ENCODE measurements around the gene PIGO.

DNA sequence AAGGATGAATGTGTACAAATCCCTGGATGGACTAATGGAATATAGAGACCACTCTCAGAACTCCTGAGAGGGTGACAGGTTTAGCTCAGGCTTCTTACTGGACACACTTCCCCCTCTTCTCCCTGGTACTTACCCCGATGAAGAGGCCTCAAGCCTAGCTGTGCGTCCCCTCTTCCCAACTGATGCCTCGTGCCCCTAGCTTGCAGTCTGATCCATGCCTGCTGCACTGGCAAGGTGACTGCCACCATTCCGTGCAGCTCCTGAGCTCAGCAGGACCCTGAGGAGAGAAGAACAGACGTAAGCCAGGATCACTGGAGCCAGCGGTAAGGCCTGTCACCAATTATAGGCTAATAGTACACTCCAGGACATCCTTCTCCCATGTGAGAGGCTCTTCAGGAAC lies 12.1 kb upstream of the PIGO start:
- TF ChIP-seq POLR2AphosphoS5 (IDR thresholded peaks at IDR 0.05; ENCODE audit: low read depth), result no peak
- TF ChIP-seq, protein P1, sequence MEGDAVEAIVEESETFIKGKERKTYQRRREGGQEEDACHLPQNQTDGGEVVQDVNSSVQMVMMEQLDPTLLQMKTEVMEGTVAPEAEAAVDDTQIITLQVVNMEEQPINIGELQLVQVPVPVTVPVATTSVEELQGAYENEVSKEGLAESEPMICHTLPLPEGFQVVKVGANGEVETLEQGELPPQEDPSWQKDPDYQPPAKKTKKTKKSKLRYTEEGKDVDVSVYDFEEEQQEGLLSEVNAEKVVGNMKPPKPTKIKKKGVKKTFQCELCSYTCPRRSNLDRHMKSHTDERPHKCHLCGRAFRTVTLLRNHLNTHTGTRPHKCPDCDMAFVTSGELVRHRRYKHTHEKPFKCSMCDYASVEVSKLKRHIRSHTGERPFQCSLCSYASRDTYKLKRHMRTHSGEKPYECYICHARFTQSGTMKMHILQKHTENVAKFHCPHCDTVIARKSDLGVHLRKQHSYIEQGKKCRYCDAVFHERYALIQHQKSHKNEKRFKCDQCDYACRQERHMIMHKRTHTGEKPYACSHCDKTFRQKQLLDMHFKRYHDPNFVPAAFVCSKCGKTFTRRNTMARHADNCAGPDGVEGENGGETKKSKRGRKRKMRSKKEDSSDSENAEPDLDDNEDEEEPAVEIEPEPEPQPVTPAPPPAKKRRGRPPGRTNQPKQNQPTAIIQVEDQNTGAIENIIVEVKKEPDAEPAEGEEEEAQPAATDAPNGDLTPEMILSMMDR (conservative IDR thresholded peaks at IDR 0.05; ENCODE audit: low read depth in 2 of 2), result no peak
- no peak for TF ChIP-seq CREB1 (CRISPR knock-in tag; IDR thresholded peaks at IDR 0.05; ENCODE audit: low read depth)
- TF ChIP-seq NANOG (IDR thresholded peaks at IDR 0.05; ENCODE audit: borderline replicate concordance), result no peak
- no peak for TF ChIP-seq STAT1 (IDR thresholded peaks at IDR 0.05; ENCODE audit: unreplicated experiment)
- TF ChIP-seq, protein P2, sequence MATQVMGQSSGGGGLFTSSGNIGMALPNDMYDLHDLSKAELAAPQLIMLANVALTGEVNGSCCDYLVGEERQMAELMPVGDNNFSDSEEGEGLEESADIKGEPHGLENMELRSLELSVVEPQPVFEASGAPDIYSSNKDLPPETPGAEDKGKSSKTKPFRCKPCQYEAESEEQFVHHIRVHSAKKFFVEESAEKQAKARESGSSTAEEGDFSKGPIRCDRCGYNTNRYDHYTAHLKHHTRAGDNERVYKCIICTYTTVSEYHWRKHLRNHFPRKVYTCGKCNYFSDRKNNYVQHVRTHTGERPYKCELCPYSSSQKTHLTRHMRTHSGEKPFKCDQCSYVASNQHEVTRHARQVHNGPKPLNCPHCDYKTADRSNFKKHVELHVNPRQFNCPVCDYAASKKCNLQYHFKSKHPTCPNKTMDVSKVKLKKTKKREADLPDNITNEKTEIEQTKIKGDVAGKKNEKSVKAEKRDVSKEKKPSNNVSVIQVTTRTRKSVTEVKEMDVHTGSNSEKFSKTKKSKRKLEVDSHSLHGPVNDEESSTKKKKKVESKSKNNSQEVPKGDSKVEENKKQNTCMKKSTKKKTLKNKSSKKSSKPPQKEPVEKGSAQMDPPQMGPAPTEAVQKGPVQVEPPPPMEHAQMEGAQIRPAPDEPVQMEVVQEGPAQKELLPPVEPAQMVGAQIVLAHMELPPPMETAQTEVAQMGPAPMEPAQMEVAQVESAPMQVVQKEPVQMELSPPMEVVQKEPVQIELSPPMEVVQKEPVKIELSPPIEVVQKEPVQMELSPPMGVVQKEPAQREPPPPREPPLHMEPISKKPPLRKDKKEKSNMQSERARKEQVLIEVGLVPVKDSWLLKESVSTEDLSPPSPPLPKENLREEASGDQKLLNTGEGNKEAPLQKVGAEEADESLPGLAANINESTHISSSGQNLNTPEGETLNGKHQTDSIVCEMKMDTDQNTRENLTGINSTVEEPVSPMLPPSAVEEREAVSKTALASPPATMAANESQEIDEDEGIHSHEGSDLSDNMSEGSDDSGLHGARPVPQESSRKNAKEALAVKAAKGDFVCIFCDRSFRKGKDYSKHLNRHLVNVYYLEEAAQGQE (IDR thresholded peaks at IDR 0.05; ENCODE audit: unreplicated experiment), result no peak
- TF ChIP-seq, protein P3, sequence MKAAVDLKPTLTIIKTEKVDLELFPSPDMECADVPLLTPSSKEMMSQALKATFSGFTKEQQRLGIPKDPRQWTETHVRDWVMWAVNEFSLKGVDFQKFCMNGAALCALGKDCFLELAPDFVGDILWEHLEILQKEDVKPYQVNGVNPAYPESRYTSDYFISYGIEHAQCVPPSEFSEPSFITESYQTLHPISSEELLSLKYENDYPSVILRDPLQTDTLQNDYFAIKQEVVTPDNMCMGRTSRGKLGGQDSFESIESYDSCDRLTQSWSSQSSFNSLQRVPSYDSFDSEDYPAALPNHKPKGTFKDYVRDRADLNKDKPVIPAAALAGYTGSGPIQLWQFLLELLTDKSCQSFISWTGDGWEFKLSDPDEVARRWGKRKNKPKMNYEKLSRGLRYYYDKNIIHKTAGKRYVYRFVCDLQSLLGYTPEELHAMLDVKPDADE (IDR thresholded peaks at IDR 0.05), result no peak
- no peak for TF ChIP-seq EZH2 (IDR thresholded peaks at IDR 0.05; ENCODE audit: low read depth, unreplicated experiment)
- TF ChIP-seq ZNF114 (CRISPR knock-in tag; IDR thresholded peaks at IDR 0.05), result no peak

Data from GM23338 (cell line).